Smooth muscle cell (in vitro differentiated cells): ENCODE results near the gene CLDN7. TPM values are rescaled to one million over a fixed set of nuclear protein-coding genes. Genes with fewer than 3 reads are reported as not detected.

Experiments used
- DNase-seq: peaks from one replicate; lab custom pipeline; 2025; ENCODE audit not compliant: unreplicated experiment; lab: John Stamatoyannopoulos, UW
- H2AFZ ChIP-seq: fragments of 200-600 bp; sonication (generic); 2 replicates; pipeline ENCODE4 v1.6.0; 2016; ENCODE audit warnings: antibody characterized with exemption, low read depth, mild to moderate bottlenecking
- H3F3A ChIP-seq: fragments of 200-600 bp; sonication (generic); 2 replicates; pipeline ENCODE4 v1.6.0; 2017; ENCODE audit warnings: antibody characterized with exemption, low read depth
- H3K27ac ChIP-seq: fragments of 200-600 bp; sonication (generic); 2 replicates; pipeline ENCODE4 v1.5.1; 2016; ENCODE audit warnings: low read depth, mild to moderate bottlenecking
- H3K27me3 ChIP-seq: fragments of 200-600 bp; sonication (generic); 2 replicates; pipeline ENCODE4 v1.6.1; 2016; ENCODE audit warnings: low read depth, mild to moderate bottlenecking
- H3K36me3 ChIP-seq: fragments of 200-600 bp; sonication (generic); 2 replicates; pipeline ENCODE4 v1.5.1; 2016; ENCODE audit warnings: low read depth
- H3K4me1 ChIP-seq: fragments of 200-600 bp; sonication (generic); 2 replicates; pipeline ENCODE4 v1.5.1; 2016; ENCODE audit warnings: low read depth
- H3K4me2 ChIP-seq: fragments of 200-600 bp; sonication (generic); 2 replicates; pipeline ENCODE4 v1.6.0; 2016; ENCODE audit warnings: mild to moderate bottlenecking
- H3K4me3 ChIP-seq: fragments of 200-600 bp; sonication (generic); 2 replicates; pipeline ENCODE4 v1.5.1; 2016; ENCODE audit warnings: mild to moderate bottlenecking
- H3K79me2 ChIP-seq: fragments of 200-600 bp; sonication (generic); 2 replicates; pipeline ENCODE4 v1.6.0; 2016; ENCODE audit warnings: low read depth, mild to moderate bottlenecking
- H3K9ac ChIP-seq: fragments of 200-600 bp; sonication (generic); 2 replicates; pipeline ENCODE4 v1.6.0; 2016; ENCODE audit warnings: low read depth
- H3K9me3 ChIP-seq: fragments of 200-600 bp; sonication (generic); replicated peaks from 2 replicates; pipeline ENCODE4 v1.5.1; 2016; ENCODE audit warnings: low read depth
- H4K20me1 ChIP-seq: fragments of 200-600 bp; sonication (generic); 2 replicates; pipeline ENCODE4 v1.6.0; 2016; ENCODE audit warnings: low read depth
- CTCF ChIP-seq: fragments of 200-600 bp; sonication (generic); IDR thresholded peaks from 2 replicates; pipeline ENCODE4 v1.5.1; 2017; ENCODE audit warnings: borderline replicate concordance, mild to moderate bottlenecking, antibody characterized with exemption; ENCODE audit not compliant: insufficient read depth, poor library complexity, severe bottlenecking
- WGBS: methylation state at CpG from one replicate; pipeline ENCODE4 v1.1.7; 2016; ENCODE audit warnings: low lambda C conversion rate; 5-methylcytosine and 5-hydroxymethylcytosine counted together
- polyA plus RNA-seq: library from polyadenylated mRNA; unstranded; fragments of >200 nt; fragmentation: Nextera tagmentation; extraction: Ambion mirVana; gene quantifications from 2 replicates; pipeline ENCODE4 v1.2.1, GENCODE V29; 2016
- total RNA-seq: library from RNA; depleted of rRNA; stranded (reverse); fragments of >200 nt; gene quantifications from 2 replicates; pipeline ENCODE4 v1.2.3, GENCODE V29; 2014

CLDN7 gene
- total and polyA plus RNA-seq, 2 experiments from 2014 or later: 25.2 to 33.7 TPM

GRCh38 chr17:7266784-7267183 lies 4.5 kb upstream of the CLDN7 start:
- no peak for TF ChIP-seq CTCF
- Histone ChIP-seq H3K36me3 (no peaks in the 10 kb centered on the region), H3K4me3 (no peak overlapping the region), H3K9me3 (no peaks in the 10 kb centered on the region), H3K4me2 (no peak overlapping the region), H2AFZ (no peak overlapping the region), H4K20me1 (no peaks in the 10 kb centered on the region), H3K4me1 (peaks cover 5% of the 10 kb centered on the region), H3F3A (peaks cover 11% of the 10 kb centered on the region), H3K9ac (no peak overlapping the region), H3K27me3 (peaks cover 18% of the 10 kb centered on the region), H3K27ac (peak overlapping the region; percentile 37), H3K79me2 (no peaks in the 10 kb centered on the region)
- WGBS: 15% methylated on average over 1 of the region's 1 CpG
- DNase-seq: no peak

- no peaks in the 10 kb centered on the region for H3K79me2 ChIP-seq
Measured at GRCh38 chr17:7263801-7264078, 1.5 kb upstream of the CLDN7 start.

GRCh38 chr17:7262935-7263800 lies 890 bp upstream of the CLDN7 start:
- TF ChIP-seq CTCF: no peak
- H3K27me3 ChIP-seq: peaks cover 31% of the 10 kb centered on the region
- no peaks in the 10 kb centered on the region for H4K20me1 ChIP-seq
- H3K4me1 ChIP-seq: peaks cover 5% of the 10 kb centered on the region
- no peaks in the 10 kb centered on the region for H3K36me3 ChIP-seq
- no peak overlapping the region for H3K9ac ChIP-seq
- H3K4me3 ChIP-seq: peak overlapping the region; percentile 59
- H3K27ac ChIP-seq: peak overlapping the region; percentile 24
- H3K4me2 ChIP-seq: peak overlapping the region; percentile 87
- WGBS: 13% methylated on average over 26 of the region's 26 CpGs
- H3K79me2 ChIP-seq: no peaks in the 10 kb centered on the region
- no peaks in the 10 kb centered on the region for H3K9me3 ChIP-seq
- H3F3A ChIP-seq: peaks cover 15% of the 10 kb centered on the region
- no peak overlapping the region for H2AFZ ChIP-seq
- no peak for DNase-seq

More at GRCh38 chr17:7263801-7264078, 1.5 kb upstream of the CLDN7 start:
- WGBS: 62% methylated on average over 4 of the region's 4 CpGs
- H3K27ac ChIP-seq: no peak overlapping the region
- peak overlapping the region; percentile 59 for H3K4me3 ChIP-seq
- H2AFZ ChIP-seq: no peak overlapping the region
- no peak for DNase-seq
- peak overlapping the region; percentile 87 for H3K4me2 ChIP-seq
- no peaks in the 10 kb centered on the region for H4K20me1 ChIP-seq
- no peak for TF ChIP-seq CTCF
- H3K36me3 ChIP-seq: no peaks in the 10 kb centered on the region
- peaks cover 12% of the 10 kb centered on the region for H3F3A ChIP-seq
- no peaks in the 10 kb centered on the region for H3K9me3 ChIP-seq
- H3K9ac ChIP-seq: no peak overlapping the region
- H3K27me3 ChIP-seq: peaks cover 31% of the 10 kb centered on the region
- H3K4me1 ChIP-seq: peaks cover 5% of the 10 kb centered on the region
